WTC11 (cell line): ENCODE measurements around the gene RMRP.

Source experiments
- AFF4 ChIP-seq: sonication (generic); formaldehyde crosslinking; IDR thresholded peaks from 2 replicates; pipeline ENCODE4 v1.8.1; 2023; ENCODE audit warnings: mild to moderate bottlenecking, missing genetic modification reagents, borderline replicate concordance
- CBFB ChIP-seq: sonication (generic); formaldehyde crosslinking; IDR thresholded peaks from 2 replicates; pipeline ENCODE4 v1.8.1; 2022; ENCODE audit warnings: mild to moderate bottlenecking, low read depth, missing genetic modification reagents
- CTCF ChIP-seq: fragments of 200-600 bp; IDR thresholded peaks from 2 replicates; pipeline ENCODE4 v1.8.0; 2022; ENCODE audit warnings: antibody characterized with exemption
- ETV6 ChIP-seq: sonication (generic); formaldehyde crosslinking; IDR thresholded peaks from 2 replicates; pipeline ENCODE4 v1.8.1; 2022; ENCODE audit warnings: mild to moderate bottlenecking, missing genetic modification reagents
- GABPB1 ChIP-seq: sonication (generic); formaldehyde crosslinking; IDR thresholded peaks from 2 replicates; pipeline ENCODE4 v1.8.1; 2023; ENCODE audit warnings: mild to moderate bottlenecking, missing genetic modification reagents
- TEAD4 ChIP-seq: sonication (generic); formaldehyde crosslinking; IDR thresholded peaks from 2 replicates; pipeline ENCODE4 v1.8.0; 2022; ENCODE audit warnings: mild to moderate bottlenecking, missing genetic modification reagents
- USF2 ChIP-seq: sonication (generic); formaldehyde crosslinking; IDR thresholded peaks from 2 replicates; pipeline ENCODE4 v1.8.1; 2023; ENCODE audit warnings: mild to moderate bottlenecking, missing genetic modification reagents, moderate library complexity
- ZNF232 ChIP-seq: sonication (generic); formaldehyde crosslinking; IDR thresholded peaks from 2 replicates; pipeline ENCODE4 v1.8.0; 2022; ENCODE audit warnings: mild to moderate bottlenecking, missing genetic modification reagents

DNA sequence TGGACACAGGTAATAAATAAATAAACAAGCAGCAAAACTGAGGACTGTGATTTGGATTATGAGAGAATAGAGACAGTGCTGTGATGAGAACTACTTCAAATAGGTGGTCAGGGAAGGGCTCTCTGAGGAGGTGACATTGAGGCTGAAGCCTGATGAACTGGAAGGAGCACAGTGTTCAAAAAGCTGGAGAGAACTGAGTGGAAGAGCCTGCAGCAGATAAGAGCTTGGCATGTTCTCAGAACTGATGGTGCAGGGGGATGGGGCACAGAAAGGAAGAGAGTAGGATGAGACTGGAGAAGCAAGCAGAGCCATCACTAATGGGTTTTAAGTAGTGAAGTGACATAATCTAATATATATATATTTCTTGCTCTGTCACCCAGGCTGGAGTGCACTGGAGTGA is 43.1 kb upstream of the RMRP start:
- no peak for TF ChIP-seq CTCF
- TF ChIP-seq AFF4 (CRISPR knock-in tag), result no peak
- no peak for TF ChIP-seq USF2 (CRISPR knock-in tag)
- no peak for TF ChIP-seq ZNF232 (CRISPR knock-in tag)
- no peak for TF ChIP-seq CBFB
- TF ChIP-seq ETV6, result no peak
- TF ChIP-seq GABPB1 (CRISPR knock-in tag), result no peak
- no peak for TF ChIP-seq TEAD4 (CRISPR knock-in tag)
